ENCODE measurements around the gene ZNF747.
"Not testable (repeated sequence)": the region's sequence is repeated elsewhere in the genome, so short reads cannot be mapped to it uniquely, and the experiment has no call there.

The ZNF747 gene

DNA sequence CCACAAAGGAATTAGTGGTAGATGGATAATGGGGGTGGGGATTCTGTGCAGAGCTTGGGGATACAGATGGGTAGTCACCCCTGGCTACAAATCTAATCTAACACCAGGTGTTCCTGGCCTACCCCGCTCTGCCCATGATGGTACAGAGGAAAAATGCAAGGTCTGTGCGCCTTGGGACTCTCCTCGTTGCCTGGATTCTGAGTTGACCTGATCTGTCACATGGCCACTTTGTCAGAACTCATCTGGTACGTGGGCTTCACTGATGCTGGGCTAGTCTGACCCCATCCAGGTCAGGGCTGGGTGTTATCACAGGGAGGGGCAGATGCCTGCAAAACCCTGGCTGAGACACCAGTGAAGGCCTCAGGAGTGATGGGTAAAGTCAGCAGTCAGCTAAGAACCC lies 18.3 kb upstream of the ZNF747 start:
- TF ChIP-seq, protein P1, sequence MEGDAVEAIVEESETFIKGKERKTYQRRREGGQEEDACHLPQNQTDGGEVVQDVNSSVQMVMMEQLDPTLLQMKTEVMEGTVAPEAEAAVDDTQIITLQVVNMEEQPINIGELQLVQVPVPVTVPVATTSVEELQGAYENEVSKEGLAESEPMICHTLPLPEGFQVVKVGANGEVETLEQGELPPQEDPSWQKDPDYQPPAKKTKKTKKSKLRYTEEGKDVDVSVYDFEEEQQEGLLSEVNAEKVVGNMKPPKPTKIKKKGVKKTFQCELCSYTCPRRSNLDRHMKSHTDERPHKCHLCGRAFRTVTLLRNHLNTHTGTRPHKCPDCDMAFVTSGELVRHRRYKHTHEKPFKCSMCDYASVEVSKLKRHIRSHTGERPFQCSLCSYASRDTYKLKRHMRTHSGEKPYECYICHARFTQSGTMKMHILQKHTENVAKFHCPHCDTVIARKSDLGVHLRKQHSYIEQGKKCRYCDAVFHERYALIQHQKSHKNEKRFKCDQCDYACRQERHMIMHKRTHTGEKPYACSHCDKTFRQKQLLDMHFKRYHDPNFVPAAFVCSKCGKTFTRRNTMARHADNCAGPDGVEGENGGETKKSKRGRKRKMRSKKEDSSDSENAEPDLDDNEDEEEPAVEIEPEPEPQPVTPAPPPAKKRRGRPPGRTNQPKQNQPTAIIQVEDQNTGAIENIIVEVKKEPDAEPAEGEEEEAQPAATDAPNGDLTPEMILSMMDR (IDR thresholded peaks at IDR 0.05; ENCODE audit: low read depth, low read length, missing control alignments), result no peak
- DNase-seq (ENCODE audit: extremely low read depth, low read depth), result no peak
- no peak overlapping the region for H3K4me3 ChIP-seq (replicated peaks; ENCODE audit: low read depth, low read length)

DNA sequence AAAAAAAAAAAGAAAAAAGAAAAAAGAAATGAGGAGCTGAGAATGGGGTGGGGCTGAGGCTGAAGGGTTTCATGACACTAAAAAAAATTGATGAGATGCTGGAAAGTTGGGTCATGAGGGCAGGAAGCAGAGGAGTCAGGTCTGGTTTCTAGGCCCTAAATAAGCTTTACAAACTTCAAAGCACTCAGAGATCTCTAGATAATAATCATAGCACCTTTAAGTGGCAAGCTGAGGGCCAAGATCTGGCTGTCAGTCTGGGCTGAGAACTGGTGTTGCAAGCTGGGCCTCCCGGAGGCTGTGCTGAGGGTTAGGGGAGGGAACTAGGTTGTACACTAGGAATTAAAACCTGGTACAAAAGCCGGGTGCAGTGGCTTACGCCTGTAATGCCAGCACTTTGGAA lies 17.1 kb upstream of the ZNF747 start:
- no peak overlapping the region for H3K4me3 ChIP-seq (replicated peaks; ENCODE audit: low read depth, low read length)
- TF ChIP-seq, protein P1 (IDR thresholded peaks at IDR 0.05; ENCODE audit: low read depth, low read length, missing control alignments), result no peak
- DNase-seq (ENCODE audit: extremely low read depth, low read depth), result no peak

DNA sequence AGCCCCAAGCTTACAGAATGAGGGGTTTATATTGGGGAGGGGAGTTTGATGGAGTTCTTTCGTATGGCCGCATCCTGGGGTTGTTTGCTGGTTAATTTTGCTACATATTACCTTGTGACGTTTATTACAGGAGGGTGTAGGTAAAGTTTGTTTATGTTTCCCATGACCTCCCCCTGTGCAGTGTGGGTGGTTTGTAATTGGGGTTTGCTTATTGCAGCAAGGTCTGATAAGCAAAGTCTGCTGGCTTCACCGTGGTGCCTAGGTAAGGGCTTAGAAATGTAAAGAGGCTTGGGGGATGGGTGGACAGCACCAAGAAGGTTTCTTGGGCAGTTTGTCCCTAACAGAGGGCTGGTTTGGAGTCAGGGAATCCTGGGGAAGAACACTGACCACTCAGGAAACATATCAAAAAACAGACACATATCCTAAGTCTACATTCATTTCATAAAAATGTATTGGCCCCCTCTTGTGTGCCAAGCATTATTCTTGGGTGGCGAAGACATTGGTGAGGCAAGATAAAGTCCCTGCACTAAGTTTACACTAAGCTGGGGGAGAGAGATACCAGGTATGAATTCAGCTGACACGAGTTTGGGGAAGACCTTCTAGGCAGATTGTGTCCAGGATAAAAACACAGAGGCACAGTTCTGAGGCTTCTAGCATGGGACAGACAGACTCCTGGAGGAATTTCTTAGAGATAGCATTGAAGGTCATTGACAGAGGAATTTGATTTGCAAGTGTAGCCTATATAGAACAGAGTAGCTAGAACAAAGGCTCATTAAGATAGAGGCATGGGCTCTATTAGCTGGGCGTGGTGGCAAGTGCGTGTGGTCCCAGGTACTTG lies 14.0 kb upstream of the ZNF747 start:
- H3K4me3 ChIP-seq (replicated peaks; ENCODE audit: low read depth, low read length), result no peak overlapping the region
- TF ChIP-seq, protein P1 (IDR thresholded peaks at IDR 0.05; ENCODE audit: low read depth, low read length, missing control alignments), result no peak
- no peak for DNase-seq (ENCODE audit: extremely low read depth, low read depth)

DNA sequence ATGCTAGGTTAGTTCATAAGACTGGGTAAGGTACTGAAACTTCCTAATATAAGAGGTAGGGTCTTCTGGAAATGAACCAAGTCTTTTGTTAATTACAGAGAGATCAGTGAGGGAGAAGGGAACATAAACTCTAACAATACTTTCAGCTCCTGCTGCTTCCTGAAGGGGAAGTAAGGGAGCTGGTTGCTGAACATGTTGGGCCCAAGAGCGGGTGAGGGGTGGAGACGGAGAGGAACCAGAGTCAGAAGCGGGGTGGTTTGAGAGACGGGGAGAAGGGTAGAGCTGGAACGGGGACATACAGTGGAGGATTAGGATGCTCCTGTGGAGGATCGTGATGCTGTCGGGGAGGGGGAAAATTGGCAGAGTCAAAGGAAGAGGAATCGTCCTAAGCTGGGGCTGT lies 11.5 kb upstream of the ZNF747 start:
- TF ChIP-seq, protein P1 (IDR thresholded peaks at IDR 0.05; ENCODE audit: low read depth, low read length, missing control alignments), result no peak
- no peak for DNase-seq (ENCODE audit: extremely low read depth, low read depth)

DNA sequence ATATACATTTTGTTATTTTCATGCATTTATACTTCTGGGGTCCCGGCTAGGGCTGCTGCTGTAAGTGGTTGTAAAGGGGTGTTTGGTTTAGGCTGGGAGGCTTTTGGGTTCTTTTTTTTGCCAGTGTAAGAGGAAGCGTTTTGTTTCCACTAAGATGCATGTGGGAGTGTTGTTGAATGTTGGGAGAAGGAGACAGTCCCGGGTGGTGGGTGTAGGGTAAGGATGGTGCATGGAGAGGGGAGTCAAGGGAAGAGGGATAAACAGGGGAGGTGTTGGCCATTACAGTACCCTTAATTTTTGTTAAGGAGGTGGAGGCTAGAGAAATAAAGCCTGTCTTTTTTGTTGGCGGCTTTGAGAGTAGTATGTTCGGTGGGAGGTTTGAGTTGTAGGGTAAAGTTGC lies 8.4 kb upstream of the ZNF747 start:
- TF ChIP-seq, protein P1 (IDR thresholded peaks at IDR 0.05; ENCODE audit: low read depth, low read length, missing control alignments), result no peak
- no peak for DNase-seq (ENCODE audit: extremely low read depth, low read depth)
- H3K4me3 ChIP-seq (replicated peaks; ENCODE audit: low read depth, low read length), result no peak overlapping the region

More for the DNA sequence above, 11.5 kb upstream of the ZNF747 start:
- no peak overlapping the region for H3K4me3 ChIP-seq (replicated peaks; ENCODE audit: low read depth, low read length)

DNA sequence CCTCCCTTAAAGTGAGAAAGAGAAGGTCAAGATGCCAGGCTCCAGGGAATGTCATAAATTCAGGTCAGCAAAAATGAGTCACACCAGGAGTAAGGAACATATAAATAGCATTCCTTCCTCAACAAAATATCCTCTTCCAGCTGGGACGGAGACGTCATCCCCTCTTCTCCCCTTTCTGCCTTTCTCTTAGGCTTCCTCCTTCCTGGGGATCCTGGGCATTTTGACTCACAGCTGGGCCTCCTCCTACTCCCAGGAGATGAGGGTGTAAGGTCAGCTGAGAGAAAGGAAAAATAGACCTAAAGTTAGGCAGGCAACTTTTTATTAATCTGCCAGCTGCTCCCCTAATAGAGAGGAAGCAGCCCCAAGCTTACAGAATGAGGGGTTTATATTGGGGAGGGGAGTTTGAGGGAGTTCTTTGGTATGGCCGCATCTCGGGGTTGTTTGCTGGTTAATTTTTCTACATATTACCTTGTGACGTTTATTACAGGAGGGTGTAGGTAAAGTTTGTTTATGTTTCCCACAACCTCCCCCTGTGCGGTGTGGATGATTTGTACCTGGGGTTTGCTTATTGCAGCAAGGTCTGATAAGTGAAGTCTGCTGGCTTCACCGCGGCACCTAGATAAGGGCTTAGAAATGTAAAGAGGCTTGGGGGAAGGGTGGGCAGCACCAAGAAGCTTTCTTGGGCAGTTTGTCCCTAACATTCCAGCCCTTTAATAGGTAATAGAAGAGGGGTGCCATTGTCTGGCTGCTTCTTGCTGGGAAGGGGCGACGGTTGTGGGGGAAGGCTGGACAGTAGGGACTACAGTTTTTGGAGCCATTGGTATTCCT lies 7.1 kb upstream of the ZNF747 start:
- H3K4me3 ChIP-seq (replicated peaks; ENCODE audit: low read depth, low read length), result no peak overlapping the region
- TF ChIP-seq, protein P1 (IDR thresholded peaks at IDR 0.05; ENCODE audit: low read depth, low read length, missing control alignments), result no peak
- no peak for DNase-seq (ENCODE audit: extremely low read depth, low read depth)

DNA sequence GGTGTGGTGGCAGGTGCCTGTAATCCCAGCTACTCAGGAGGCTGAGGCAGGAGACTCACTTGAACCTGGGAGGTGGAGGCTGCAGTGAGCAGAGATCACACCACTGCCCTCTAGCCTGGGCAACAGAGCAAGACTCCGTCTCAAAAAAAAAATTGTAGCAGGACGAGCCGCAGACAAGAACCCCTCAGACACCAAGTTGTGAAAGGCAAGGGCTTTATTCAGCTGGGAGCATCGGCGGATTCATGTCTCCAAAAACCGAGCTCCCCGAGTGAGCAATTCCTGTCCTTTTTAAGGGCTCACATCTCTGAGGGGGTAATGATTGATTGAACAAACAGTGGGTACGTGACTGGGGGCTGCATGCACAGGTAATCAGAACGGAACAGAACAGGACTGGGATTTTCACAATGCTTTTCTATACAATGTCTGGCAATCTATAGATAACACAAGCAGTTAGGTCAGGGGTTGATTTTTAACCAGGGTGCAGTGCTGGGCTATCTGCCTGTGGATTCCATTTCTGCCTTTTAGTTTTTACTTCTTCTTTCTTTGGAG lies 6.3 kb upstream of the ZNF747 start:
- not testable (repeated sequence) for H3K4me3 ChIP-seq (replicated peaks; ENCODE audit: low read depth, low read length); DNase-seq (ENCODE audit: extremely low read depth, low read depth)

DNA sequence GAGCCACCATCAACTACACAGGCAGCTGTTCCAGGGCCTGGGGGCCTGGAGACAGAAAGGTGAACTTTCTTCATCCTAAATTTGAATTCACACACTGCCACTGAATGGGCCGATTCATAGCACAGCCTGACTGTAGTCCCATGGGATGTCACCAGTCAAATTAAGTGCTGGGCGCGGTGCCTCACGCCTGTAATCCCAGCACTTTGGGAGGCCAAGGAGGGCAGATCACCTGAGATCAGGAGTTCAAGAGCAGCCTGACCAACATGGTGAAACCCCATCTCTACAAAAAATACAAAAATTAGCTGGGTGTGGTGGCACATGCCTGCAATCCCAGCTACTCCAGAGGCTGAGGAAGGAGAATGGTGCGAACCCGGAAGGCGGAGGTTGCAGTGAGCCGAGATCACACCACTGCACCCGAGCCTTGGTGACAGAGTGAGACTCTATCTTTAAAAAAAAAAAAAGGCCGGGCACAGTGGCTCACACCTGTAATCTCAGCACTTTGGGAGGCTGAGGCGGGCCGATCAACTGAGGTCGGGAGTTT lies 5.4 kb upstream of the ZNF747 start:
- DNase-seq (ENCODE audit: extremely low read depth, low read depth); H3K4me3 ChIP-seq (replicated peaks; ENCODE audit: low read depth, low read length): not testable (repeated sequence)

Measured in HFF-Myc (cell line).